Activated CD8-positive, alpha-beta T cell treated with anti-CD3 and anti-CD28 coated beads for 36 hours (primary cell): ENCODE results near the gene CNNM3. TPM values are rescaled to one million over a fixed set of nuclear protein-coding genes. Genes with fewer than 3 reads are reported as not detected.

Experiments
- ATAC-seq: fragments of 200-7000 bp; cut with Tn5 transposase; one replicate; pipeline ENCODE4 v1.10.0; 2021; ENCODE audit warnings: mild to moderate bottlenecking, moderate library complexity
- CTCF ChIA-PET: fragments of 350-600 bp; sonication (Branson Sonifier 250); formaldehyde crosslinking; loops from one replicate; lab custom pipeline; 2021; ENCODE audit warnings: antibody characterized with exemption; lab: Charles Lee
- POLR2A ChIA-PET: fragments of 350-600 bp; sonication (Branson Sonifier 250); formaldehyde crosslinking; loops from one replicate; lab custom pipeline; 2021; ENCODE audit warnings: antibody characterized with exemption; lab: Charles Lee
- DNase-seq: peaks from one replicate; pipeline ENCODE4 v3.0.0-alpha.2; 2020
- H3K27ac Mint-ChIP-seq: one replicate; pipeline ENCODE4 v1.8.0; 2021; ENCODE audit warnings: mild to moderate bottlenecking, mixed read lengths
- H3K27me3 Mint-ChIP-seq: one replicate; pipeline ENCODE4 v1.8.0; 2021; ENCODE audit warnings: mixed read lengths
- H3K36me3 Mint-ChIP-seq: one replicate; pipeline ENCODE4 v1.8.0; 2021; ENCODE audit warnings: low read depth, mixed read lengths
- H3K4me1 Mint-ChIP-seq: one replicate; pipeline ENCODE4 v1.8.0; 2021; ENCODE audit warnings: low read depth, mixed read lengths
- H3K4me3 Mint-ChIP-seq: one replicate; pipeline ENCODE4 v1.8.0; 2021; ENCODE audit warnings: mild to moderate bottlenecking, moderate library complexity, mixed read lengths
- H3K9me3 Mint-ChIP-seq: one replicate; pipeline ENCODE4 v1.8.0; 2021; ENCODE audit warnings: mixed read lengths
- intact Hi-C: fragments of 100-400 bp; cut with micrococcal nuclease; formaldehyde crosslinking; loops from one replicate; pipeline ENCODE4 v1.10.0; 2022
- total RNA-seq, 2 experiments: library from RNA; stranded (reverse); gene quantifications; one replicate each; pipeline ENCODE4 v1.2.3, GENCODE V29; 2021
- TF ChIP-seq, protein P1 (sequence below): fragments of 200-600 bp; IDR thresholded peaks from one replicate; pipeline ENCODE4 v1.8.0; 2022; ENCODE audit warnings: antibody characterized with exemption, mild to moderate bottlenecking

CNNM3 gene
- 10 to 100 TPM; 15.8 to 19.3 TPM for total RNA-seq

DNA sequence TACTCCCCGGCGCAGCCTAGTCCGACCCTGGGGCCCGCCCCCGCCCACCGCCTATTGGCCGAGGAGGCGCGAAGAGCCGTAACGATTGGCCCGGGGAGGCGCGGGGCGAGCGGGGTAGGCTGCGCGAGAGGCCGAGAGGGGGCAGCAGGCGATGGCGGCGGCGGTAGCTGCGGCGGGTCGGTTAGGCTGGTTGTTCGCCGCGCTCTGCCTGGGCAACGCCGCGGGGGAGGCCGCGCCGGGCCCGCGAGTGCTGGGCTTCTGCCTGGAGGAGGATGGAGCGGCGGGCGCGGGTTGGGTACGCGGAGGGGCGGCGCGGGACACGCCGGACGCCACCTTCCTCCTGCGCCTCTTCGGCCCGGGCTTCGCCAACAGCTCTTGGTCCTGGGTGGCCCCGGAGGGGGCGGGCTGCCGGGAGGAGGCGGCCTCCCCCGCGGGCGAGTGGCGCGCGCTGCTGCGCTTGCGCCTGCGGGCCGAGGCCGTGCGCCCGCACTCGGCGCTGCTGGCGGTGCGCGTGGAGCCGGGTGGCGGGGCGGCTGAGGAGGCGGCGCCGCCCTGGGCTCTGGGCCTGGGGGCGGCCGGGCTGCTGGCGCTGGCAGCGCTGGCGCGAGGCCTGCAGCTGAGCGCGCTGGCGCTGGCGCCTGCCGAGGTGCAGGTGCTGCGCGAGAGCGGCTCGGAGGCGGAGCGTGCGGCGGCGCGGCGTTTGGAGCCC, at the start of gene CNNM3:
Gene CNNM3 (plus strand): TSS at position 142 of the 709 bp plus-strand sequence. CDS start 10 bp downstream, at position 152.
- intact Hi-C loops, result no loop called here
- POLR2A ChIA-PET, result interaction anchor here (0.8 to 1.6 kb wide), 7 partner anchors 12 to 276 kb away, joined by 3 to 5 read pairs (median 4); partner anchors contain the start of gene ANKRD39
- CTCF ChIA-PET, result interaction anchor here (0.6 to 7.0 kb wide), 12 partner anchors 9 to 297 kb away, joined by 3 to 40 read pairs (median 5); partner anchors contain the start of genes ANKRD36, ANKRD39, CNNM4 and KANSL3
- Mint-ChIP-seq H3K36me3 (peaks cover 10% of the 10 kb centered on the region), H3K4me3 (peak within 1 kb of the TSS; percentile 80), H3K27ac (peak within 1 kb of the TSS; percentile 69), H3K27me3 (no peaks in the 10 kb centered on the region), H3K9me3 (no peaks in the 10 kb centered on the region), H3K4me1 (peaks cover 47% of the 10 kb centered on the region)
- TF ChIP-seq, protein P1, sequence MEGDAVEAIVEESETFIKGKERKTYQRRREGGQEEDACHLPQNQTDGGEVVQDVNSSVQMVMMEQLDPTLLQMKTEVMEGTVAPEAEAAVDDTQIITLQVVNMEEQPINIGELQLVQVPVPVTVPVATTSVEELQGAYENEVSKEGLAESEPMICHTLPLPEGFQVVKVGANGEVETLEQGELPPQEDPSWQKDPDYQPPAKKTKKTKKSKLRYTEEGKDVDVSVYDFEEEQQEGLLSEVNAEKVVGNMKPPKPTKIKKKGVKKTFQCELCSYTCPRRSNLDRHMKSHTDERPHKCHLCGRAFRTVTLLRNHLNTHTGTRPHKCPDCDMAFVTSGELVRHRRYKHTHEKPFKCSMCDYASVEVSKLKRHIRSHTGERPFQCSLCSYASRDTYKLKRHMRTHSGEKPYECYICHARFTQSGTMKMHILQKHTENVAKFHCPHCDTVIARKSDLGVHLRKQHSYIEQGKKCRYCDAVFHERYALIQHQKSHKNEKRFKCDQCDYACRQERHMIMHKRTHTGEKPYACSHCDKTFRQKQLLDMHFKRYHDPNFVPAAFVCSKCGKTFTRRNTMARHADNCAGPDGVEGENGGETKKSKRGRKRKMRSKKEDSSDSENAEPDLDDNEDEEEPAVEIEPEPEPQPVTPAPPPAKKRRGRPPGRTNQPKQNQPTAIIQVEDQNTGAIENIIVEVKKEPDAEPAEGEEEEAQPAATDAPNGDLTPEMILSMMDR, result peak; percentile 61
- ATAC-seq (peak; percentile 95), DNase-seq (peak; percentile 96)

DNA sequence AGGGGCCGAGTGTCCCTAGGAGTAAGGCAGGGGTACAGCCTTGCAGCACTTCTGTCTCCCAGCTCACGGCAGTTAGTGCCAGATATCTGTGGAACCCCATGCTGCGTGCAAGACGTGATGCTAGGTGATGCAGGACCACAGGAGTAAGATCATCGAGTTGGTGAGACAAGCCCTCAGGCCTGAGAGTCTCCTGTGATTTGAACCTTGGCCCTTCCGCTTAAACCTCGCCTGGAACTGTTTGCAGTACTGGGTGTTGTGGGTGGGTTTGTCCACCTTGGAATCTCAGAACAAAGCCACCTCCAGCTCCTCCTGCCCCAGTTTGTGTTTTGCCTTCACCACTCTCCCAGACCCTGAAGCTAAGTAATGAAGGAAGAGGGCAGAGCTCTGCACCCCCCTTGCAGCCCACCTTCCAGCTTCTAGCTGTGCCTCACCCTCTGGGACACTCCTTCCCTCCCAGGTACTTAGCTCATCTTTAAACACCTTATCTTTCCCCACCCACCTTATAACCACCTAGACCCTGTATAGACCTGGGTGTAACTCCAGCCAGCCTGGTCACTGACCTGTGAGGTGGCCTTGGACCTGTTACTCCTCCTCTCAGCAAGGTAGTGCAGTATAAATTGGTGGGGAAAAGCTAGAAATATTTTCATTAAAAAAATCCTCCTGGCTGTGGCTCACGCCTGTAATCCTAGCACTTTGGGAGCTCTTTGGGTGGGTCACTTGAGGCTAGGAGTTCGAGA, 48.8 kb upstream of the CNNM3 start:
- Mint-ChIP-seq H3K4me3 (no peak overlapping the region), H3K27ac (no peak overlapping the region), H3K9me3 (no peaks in the 10 kb centered on the region), H3K36me3 (no peaks in the 10 kb centered on the region), H3K27me3 (no peaks in the 10 kb centered on the region), H3K4me1 (peaks cover 35% of the 10 kb centered on the region)
- ATAC-seq (no peak), DNase-seq (no peak)
- CTCF ChIA-PET, result interaction anchor here (0.7 kb wide), 1 partner anchor 8 kb away, joined by 3 read pairs; no protein-coding TSS in a partner anchor
- POLR2A ChIA-PET, result interaction anchor here (1.4 kb wide), 1 partner anchor 14 kb away, joined by 3 read pairs; no protein-coding TSS in a partner anchor
- intact Hi-C loops, result loop anchor here (10.0 kb wide), 1 partner anchor 133 kb away; the partner anchor contains the start of gene KANSL3
- TF ChIP-seq, protein P1, result no peak

DNA sequence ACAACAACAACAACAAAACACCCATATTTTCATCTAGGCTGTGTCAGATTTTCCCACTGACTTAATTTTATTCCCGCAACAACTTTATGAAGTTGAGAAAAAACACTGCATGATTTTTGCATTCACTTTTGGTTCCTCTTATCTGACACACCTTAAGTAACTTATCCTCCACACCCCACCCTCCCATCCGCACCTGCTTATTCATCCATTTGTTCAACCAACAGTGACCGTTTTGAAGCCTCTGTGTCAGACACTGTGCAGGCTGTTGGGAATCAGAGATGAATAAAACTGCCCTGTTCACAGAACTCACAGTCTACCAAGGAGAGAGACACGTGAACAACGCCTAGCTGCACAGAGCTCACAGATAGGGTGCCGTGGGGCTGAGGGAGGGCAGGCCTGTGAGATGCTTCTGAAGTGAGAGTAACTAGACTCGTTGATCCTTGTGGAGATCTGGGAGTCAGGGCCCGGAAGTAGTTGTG, 47.9 kb upstream of the CNNM3 start:
- no peaks in the 10 kb centered on the region for H3K36me3 Mint-ChIP-seq

DNA sequence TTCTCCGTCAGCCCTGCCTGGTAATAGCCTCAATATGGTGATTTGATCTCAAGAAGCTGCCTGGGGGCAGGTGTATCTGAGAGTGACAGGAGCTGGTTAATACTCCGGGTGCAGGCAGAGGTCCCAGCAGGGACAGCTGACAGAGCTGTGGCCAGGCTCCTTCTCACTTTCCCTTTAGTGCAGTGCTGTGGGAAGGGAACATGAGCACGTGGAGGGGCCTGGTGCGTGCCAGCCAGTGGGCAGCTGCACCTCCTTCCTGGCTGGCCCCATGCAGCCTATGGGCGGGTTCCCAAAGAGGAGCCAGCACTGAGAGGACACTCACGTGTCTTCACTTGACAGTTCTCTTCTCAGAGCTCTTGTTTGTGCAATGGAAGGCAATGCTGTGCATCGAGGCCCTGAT, 46.3 kb upstream of the CNNM3 start:
- POLR2A ChIA-PET, result no interaction called here
- ATAC-seq, result no peak
- Mint-ChIP-seq H3K36me3 (no peaks in the 10 kb centered on the region), H3K4me3 (no peak overlapping the region), H3K9me3 (no peaks in the 10 kb centered on the region), H3K4me1 (peaks cover 32% of the 10 kb centered on the region), H3K27me3 (no peaks in the 10 kb centered on the region), H3K27ac (no peak overlapping the region)
- intact Hi-C loops, result loop anchor here (10.0 kb wide), 1 partner anchor 135 kb away; the partner anchor contains the start of gene KANSL3
- DNase-seq, result no peak
- CTCF ChIA-PET, result interaction anchor here (1.3 kb wide), 1 partner anchor 9 kb away, joined by 6 read pairs; the partner anchor contains the start of gene CNNM4
- TF ChIP-seq, protein P1, result no peak

More for the DNA sequence above, 47.9 kb upstream of the CNNM3 start:
- ChIA-PET POLR2A (interaction anchor here (0.8 to 1.4 kb wide), 2 partner anchors 9 to 13 kb away, joined by 3 read pairs; no protein-coding TSS in a partner anchor), CTCF (no interaction called here)
- H3K9me3 Mint-ChIP-seq, result no peaks in the 10 kb centered on the region
- no peak overlapping the region for H3K4me3 Mint-ChIP-seq
- TF ChIP-seq, protein P1, result no peak
- H3K27me3 Mint-ChIP-seq, result no peaks in the 10 kb centered on the region
- no peak for DNase-seq
- no peak overlapping the region for H3K27ac Mint-ChIP-seq
- H3K4me1 Mint-ChIP-seq, result peaks cover 33% of the 10 kb centered on the region
- intact Hi-C loops, result loop anchor here (10.0 kb wide), 1 partner anchor 133 kb away; the partner anchor contains the start of gene KANSL3
- no peak for ATAC-seq
